Activated T-cell treated with anti-CD3 and anti-CD28 coated beads, Interleukin-2, amount 50 U/mL, for 48 hours (primary cell): Measurements from ENCODE around the gene PDYN.

Source experiments
- DNase-seq, 2 experiments: peaks; one replicate each; pipeline ENCODE4 v3.0.0-alpha.2; 2020

PDYN gene

DNA sequence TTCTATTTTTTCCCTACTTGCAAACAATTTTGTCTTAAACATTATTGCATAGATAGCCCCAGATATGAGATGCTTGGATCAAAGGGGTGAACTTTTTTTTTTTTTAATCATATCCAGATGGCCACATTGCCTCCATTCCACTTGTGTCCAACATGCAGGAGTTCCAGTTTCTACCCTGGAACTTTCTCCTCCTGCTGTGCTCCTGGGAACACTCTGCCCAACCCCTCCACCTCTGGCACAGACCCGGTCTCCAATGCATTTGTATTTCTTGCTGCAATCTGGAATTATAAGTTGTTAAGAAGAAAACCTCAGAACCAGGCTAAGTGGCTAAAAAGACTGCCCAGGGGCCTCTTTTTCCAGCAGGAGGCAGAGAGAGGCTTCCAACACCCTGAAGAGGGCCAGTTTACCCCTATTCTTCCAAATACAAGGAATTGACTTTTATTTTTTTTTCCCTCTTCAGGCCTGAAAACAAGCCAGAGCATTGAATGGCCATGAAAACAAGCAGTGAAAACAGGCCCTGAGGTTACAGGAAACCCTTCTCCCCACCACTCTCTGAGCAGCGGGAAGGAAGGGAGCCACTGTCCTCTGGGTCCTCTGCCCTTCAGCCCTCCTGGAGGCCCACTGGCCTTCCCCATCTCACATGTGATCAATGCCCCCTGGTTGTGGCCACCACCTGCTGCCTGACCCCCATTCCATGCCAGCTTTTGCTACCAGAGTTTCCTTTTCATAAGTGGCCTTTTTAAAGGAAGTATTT, 44.3 kb downstream of the PDYN start:
- no peak for DNase-seq

DNA sequence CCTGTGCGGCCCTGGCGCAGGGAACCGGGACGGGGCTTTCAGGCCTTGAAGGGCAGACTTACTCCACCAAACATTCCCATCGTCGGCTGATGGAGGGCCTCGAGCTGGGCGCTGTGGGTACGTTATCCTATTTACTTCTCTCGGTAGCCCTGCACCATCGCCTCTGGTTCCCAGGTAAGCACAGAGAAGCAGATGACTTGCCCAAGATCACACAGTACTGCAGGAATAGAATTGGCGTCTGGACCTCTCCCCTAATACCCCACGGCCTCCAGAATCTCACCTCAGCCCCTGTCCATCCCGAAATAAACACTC, 46.4 kb downstream of the PDYN start:
- DNase-seq = no peak

DNA sequence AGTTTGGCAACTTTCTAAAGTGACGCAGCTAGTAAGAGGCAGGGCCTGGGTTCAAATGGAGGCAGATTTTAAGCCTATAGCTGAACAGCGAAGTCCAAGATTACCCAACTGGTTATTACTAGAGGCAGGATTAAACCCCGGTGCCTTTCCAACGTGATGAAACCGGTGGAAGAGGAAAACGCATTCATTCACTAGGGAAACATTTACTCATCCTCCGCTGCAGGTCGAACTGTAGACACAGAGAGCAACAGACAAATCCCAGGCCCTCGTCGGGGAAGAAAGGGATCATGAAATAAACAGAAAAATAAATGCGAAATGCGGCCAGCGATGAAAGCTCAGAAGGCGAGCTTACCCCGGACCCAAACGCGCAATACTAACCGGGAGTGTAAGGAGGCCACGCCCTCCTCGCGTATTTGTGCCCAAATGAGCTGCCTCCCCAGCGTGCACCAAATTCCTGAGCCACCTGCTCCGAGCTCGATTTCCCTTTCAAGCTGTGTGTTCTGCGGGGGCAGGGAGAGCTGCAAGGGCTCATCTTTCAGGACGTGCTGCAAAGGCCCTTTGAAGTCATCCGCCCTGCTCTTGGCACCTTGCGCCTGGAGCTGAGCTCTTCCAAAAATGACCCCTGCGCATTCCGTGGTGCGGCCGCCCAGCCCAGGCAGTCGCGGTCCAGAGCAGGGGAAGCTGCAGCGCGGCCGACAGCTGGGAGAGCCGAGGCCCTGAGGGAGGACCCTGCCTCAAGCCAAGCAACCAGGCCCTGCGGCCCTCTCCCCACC, 46.9 kb downstream of the PDYN start:
- no peak for DNase-seq

DNA sequence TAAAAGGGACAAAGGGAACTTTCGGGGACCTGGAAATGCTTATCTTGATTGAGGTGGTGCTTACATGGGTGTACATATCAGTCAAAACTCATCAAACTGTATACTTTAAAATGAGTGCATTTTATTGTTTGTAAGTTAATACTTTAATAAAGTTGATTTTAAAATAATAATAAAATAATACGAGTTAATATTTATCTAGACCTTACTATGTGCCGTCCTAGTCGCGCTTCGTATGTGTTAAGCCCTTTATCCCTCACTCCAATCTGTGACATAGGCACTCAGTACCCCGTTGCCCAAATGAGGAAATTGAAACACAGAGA, 47.5 kb downstream of the PDYN start:
- no peak for DNase-seq

DNA sequence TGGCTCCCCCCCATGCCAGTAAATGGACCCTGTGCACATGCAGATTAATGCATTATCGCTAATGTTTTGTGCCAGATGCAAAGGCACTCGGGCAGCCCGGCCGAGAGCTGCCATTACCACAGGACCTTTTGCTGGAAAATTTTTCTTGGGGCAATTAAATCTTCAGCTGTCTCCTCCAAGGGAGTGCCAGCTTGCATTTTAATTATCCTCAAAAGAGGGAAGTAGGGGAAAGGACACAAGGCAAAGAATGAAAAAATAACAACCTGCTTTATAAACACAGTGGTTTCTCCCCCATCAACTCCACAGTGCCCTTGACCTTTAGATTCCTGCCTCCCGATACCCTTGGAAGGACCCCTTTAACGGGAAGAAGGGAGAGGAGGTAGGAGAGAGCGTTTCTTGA, 48.2 kb downstream of the PDYN start:
- DNase-seq = no peak

DNA sequence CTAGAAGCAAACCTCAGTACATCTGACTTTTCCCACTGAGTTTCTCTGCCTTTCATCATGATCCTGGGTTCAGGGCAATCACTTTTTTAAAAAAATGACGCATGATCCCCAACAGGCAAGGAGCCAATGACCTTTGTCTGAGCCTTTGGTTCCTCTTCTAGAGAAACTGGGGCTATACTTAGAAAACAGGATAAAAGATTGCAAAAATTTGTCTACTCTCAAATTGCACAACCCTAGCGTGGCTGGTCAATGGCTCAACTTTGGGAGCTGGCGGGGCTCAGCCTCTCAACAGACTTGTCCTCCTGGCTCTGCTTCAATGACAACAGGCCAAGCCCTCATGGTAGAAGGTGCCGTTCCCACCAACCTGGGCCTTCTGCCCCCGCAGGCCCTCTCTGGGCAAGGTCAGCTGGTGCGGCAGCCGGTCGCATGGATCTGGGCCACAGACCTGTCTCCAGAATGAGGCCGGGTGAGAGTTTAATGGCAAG, 48.7 kb downstream of the PDYN start:
- DNase-seq = no peak

DNA sequence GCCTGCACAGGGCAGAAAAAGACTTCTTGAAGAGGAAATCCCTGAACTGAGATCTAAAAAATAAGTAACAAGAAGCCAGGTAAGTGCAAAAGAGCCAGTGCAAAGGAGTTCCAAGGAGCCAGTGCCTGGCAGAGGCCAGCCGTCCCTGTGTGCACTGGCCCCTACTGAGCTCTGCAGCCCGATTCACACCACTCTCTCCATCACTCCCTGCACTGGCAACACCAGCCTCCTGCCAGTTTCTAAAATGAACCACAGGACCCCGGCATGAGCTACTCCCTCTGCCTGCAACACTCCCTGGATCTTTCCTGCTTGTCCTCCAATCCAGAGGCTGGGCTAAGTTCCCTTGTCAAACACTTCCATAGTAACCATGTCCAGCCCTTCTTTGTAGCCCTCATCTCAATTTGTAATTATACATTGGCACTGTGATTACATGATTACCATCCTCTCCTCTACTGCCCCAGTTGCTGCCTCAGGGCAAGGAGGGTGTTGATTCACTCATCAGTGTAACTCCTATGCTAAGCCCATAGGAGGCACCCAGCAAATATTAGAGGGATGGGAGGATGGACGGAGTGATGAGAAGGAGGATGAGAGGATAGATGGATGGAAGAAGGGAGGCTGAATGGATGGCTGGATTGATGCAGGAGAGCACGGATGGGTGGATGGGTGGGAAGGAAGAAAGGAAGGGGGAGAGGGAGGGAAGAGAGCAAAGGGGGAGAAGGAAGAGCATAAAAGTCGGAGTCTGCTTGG, 49.3 kb downstream of the PDYN start:
- no peak for DNase-seq

DNA sequence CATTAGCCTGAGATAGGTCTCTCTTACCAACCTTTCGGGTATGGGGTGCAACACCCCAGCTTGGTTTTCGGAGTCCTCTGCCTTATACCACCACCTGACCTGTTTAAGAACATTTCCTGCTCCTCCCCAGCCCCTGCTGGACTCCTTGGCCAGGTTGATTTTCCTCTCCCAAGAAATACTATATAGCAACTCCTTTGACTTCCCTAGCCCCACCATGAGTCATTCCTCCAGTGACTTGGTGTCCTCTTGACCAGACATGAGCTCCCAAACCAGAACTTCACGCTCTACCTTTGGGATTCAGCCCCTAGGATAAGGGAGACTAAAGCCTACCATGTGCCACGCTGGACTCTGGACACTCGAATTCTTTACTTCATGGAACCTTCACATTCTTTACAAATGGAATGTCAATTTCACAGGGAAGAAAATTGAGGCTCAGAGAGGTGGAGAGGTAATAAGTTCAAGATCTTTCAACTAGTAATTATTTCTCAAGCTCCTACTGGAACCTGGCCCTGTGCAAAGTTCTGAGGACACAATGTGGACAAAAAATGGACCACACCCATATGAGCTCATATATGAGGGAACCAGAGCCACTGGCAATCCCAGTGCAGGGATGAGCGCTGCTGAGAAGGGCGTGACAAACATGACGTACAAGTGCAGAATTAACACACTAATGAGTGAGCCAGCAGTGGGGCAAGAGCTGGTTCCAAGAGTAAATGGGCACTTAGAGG, 50.4 kb downstream of the PDYN start:
- DNase-seq = no peak

DNA sequence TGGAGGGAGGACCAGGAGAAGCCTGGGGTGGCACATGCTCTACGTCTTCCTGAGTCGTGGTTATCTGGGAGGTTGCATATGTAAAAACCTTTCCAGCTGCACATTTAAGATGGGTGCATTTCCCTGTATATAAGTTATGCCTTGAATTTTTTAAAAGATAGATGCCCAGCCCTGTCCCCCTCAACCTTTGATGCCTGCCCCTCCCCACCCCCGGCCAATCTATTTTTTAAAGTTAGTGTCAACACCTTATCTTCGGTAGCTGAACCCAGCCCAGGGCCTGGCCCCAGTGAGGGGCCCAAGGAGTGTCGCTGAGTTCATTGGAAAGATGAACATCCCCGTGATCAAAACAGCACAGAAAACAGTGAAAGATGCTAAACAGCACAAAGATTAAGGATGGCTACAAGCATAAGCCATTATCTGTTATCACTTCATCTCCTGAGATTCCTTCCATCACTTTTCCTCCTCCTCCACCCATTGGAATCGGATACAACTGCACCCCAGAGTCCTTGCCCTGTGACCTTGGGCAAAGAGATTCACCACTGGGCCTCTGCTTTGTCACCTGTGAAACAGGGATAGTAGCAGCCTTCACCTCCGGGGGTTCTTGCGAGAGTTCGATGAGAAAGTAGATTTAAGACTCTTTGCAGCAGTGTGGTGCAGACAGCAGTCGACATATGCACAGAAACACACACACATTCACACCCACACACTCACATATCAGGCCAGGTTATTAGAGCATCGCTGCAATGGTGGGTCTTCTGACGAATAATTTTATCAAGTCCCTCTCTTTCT, 51.2 kb downstream of the PDYN start:
- DNase-seq = no peak

DNA sequence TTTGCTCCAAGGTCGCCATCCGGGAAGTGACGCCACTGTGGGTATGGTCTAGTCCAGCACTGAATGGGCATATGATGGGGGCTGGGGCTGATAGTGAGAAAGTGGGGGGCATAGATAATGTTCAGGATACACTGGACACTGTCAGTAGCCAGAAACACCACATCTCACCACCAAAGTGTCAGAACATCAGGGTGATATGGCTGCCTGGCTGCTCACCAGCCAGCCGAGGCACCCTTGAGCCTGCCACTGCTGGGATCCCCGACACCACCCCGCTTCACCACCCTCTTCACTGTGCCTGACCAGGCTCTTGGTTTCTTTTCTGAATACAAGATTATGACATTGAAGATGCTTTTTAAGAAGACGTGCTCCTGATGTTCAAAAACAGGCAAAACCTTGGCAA, 51.8 kb downstream of the PDYN start:
- no peak for DNase-seq

DNA sequence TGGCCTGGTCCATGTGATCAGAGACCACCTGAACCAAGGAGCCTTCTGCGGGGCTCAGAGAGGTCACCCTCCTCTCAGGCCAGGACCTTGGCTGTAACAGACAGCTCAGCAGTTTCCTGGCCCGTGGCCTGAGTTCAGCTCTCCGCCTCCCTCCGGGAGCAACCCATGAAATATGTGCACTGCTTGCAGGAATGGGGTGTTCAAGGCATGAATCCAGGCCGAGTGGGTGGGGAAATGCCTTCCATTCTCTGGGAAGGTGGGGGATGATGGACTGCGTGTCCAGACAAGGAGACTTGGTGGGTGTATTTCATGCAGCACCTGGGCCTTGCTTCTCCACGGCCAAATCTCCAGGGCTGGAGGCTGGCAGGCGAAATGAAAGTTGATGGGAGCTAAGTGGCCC, 52.6 kb downstream of the PDYN start:
- no peak for DNase-seq

DNA sequence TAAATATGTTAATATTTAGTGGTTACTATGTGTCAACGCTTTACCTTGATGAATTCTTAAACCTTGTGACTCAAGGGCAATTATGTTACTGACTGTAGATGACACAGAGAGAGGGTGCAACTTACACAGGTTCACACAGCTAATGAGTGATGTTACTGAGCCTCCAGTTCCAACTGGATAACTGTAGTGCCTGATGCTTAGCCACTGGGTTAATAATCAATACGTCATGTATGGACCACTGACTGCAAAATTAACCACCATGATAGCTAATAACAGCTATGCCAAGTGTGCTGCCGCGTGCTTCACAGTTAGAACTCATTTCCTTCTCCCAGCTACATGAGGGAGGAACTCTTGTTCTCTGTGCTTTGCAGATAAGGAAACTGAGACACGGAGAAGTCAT, 53.3 kb downstream of the PDYN start:
- DNase-seq = no peak

DNA sequence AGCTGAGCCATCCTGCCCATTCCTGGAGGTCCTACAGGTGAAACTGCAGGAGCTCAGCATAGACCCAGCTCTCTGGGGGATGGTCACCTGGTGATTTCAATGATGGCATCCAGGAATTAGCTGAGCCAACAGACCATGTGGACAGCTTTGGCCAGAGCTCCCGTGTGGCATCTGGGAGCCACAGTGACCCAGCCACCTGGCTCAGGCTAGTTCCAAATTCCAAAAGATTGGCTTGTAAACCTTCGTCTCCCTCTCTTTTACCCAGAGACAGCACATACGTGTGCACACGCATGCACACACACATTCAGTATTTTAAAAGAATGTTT, 54.6 kb downstream of the PDYN start:
- no peak for DNase-seq

DNA sequence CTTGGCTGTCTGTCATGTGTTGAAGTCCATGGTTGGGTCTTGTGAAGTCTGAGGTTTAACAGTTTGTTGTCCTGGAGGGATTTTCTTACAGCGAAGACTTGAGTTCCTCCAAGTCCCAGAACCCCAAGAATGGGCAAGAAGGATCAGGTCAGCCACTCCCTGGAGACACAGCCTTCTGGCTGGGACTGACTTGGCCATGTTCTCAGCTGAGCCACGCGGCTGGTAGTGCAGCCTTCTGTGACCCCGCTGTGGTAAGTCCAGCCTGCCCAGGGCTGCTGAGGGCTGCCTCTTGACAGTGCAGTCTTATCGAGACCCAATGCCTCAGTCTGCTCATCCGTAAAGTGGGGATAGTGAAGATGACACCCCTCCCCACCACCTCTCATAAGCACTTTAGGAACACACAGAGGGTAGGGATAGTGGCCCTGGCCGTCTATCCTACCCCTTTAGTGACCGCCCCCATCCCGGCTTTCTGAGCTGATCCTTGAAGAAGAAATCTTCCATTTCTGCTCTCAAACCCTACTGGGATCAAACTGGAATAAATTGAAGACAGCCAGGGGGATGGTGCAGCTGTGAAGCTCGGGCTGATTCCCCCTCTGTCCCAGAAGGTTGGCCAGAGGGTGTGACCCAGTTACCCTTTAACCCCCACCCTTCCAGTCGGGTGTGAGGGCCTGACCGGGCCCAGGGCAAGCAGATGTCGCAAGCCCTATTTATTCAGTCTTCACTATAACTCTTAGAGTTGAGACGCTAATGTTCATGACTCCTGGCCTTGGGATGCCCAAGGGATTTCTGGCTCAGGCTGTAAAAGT, 55.2 kb downstream of the PDYN start:
- DNase-seq = no peak

DNA sequence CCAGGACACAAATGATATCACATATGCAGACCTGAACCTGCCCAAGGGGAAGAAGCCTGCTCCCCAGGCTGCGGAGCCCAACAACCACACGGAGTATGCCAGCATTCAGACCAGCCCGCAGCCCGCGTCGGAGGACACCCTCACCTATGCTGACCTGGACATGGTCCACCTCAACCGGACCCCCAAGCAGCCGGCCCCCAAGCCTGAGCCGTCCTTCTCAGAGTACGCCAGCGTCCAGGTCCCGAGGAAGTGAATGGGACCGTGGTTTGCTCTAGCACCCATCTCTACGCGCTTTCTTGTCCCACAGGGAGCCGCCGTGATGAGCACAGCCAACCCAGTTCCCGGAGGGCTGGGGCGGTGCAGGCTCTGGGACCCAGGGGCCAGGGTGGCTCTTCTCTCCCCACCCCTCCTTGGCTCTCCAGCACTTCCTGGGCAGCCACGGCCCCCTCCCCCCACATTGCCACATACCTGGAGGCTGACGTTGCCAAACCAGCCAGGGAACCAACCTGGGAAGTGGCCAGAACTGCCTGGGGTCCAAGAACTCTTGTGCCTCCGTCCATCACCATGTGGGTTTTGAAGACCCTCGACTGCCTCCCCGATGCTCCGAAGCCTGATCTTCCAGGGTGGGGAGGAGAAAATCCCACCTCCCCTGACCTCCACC, 56.4 kb downstream of the PDYN start:
- DNase-seq = no peak

DNA sequence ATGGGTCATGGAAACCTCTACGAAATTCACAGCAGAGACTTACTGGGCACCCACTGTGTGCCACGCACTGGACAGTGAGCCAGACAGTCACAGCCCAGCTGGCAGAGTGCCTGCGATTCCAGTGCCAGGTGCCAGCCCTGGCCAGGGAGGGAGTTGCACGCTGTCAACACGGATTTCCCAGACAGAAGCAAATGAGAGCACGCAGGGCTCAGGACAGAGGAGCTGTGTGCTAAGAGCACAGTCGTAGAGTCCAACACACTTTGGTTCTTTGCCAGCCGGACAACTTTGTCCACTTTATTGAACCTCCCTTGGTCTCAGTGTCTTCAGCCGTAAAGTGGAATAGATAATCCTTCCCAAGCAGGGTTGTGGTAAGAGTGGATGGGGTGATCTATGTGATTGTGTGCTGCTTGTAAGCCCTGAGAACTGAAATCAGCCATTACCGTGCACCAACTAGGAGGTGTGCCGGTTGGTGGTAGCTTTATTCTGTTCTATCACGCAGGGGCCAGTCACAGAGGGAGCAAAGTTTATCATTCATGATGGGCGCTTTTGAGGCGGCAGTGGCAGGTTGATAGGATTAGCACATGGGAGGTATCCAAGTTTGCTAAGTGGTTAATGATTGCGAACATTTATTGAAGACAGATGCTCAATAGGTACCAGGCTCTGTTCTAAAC, 58.0 kb downstream of the PDYN start:
- no peak for DNase-seq

DNA sequence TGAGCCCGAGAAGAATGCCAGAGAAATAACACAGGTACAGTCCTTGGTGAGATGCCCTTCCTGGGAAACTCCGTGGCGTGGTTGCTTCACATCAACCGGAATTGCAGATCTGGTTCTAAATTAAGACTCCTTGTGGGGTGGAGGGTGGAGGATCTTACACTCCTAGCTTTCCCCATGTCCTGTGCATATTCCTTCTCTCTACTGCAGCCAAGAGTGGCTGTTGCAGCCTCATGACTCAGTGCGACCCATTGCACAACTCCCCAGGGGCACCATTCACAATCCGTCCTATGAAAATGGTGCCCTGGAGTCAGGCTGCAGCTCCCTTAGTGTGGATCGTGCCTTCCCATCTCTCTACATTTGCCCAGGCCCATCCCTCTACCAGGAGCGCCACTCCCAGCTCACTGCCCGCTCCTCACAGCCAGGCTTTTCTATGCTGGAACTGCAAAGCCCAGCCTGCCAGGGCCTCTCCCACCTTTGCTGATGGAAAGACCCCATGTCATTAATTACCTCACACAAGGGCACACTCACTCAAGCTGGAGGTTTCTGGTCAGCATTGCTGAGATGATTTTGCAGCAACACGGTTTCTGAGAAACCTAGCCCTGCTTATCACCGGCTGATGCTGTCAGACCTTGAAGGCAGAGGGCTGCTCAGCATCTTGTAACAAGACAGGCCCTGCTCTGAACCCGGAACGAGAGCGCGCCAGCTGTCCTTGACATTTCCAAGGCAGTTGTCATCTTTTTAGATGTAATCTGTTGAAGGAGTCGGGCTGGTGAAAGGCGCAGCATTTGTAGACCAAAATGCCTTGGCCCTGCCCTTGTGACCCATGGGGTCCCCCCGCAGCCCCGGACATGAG, 58.9 kb downstream of the PDYN start:
- DNase-seq = no peak

DNA sequence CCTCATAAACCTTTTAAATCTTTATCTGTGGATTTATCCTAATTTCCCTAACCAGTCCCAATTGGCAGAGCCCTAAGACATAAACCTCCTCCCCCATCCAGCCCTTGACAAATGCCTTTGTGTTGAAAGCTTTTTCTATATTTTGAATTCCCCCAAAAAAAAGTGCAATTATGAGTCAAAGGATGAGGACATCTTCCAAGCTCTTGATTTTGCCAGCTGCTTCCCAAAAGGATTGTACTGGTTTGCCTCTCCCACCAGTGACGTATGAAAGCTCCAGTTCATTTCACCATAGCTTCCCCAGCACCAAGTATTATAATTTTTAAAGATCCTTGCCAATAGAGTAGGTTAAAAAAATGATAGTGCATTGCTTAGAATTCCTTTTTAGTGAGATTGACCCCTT, 59.7 kb downstream of the PDYN start:
- DNase-seq = no peak

DNA sequence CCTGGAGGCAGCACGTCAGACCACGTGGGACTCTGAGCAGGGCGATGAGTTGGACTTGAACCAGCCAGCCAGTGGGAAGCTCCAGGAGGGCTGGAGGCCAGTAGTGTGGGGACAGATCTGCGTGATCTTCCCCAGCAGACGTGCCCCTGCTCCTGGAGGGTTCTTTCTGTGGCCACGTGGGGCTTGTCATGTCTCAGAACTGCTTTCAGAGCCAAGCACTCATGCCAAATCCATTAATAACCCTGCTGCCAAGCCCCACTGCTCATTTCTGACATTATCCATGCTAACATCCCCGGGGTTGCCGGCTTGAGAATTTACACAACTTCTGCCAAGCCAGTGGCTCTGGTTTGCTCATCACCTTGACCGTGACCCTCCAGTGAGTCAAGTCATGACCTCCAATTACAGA, 60.4 kb downstream of the PDYN start:
- DNase-seq = no peak

DNA sequence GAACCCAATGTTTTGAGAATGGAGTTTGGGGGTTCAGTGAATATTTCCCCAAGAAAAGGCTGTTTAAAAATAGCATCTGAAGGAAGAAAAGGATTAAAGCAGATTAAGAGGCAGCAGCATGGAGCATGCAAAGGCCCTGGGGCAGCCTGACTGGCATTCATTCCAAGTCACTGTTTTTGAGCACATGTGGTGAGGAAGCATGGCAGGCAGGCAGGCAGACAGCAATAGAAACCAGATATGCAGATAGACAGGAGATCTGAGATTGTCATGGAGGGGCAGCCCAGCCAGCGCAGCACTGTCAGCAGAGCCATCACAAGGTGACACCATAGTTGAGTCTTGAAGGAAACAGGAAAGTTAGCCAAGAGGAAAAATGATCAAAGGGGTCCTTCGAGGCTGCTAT, 60.9 kb downstream of the PDYN start:
- no peak for DNase-seq
